ENCODE results near the gene PIGP.
"Not testable (repeated sequence)": the region's sequence is repeated elsewhere in the genome, so short reads cannot be mapped to it uniquely, and the experiment has no call there.

The PIGP gene

DNA sequence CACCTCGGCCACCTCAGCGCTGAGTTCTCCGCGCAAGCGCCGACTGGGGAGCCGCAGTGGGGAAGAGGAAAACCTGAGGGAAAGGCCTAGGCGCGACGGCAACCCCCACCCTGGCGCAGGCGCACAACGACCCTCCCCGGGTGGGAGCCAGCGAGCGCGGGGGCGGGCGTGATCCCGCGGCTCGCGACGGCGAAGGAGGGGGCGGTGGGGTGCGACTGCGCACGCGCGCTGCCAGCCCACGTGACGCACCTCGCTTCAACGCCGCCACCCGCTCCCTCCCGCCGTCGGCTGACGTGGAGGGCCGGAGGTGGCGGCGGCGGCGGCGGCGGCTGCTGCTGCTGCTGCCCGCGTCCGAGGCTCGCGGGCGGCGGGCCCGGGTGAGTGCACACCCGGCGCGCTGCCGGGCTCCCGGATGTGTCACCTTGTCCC lies at the start of gene PIGP, which contains the start of gene TTC3:
Gene PIGP, minus strand, starts transcription at position 84 of the 429 bp plus-strand sequence. CDS start 556 bp downstream, outside the sequence.
Gene TTC3, plus strand, starts transcription at position 267 of the 429 bp plus-strand sequence. CDS start 14,004 bp downstream, outside the sequence.
- Mint-ChIP-seq H3K27me3 (no peaks in the 10 kb centered on the region), H3K4me3 (peak within 1 kb of the TSS; percentile 97), H3K4me1 (peaks cover 50% of the 10 kb centered on the region), H3K36me3 (peaks cover 24% of the 10 kb centered on the region), H3K9me3 (no peaks in the 10 kb centered on the region), H3K27ac (peak within 1 kb of the TSS; percentile 96)
- ATAC-seq: peak; percentile 90

DNA sequence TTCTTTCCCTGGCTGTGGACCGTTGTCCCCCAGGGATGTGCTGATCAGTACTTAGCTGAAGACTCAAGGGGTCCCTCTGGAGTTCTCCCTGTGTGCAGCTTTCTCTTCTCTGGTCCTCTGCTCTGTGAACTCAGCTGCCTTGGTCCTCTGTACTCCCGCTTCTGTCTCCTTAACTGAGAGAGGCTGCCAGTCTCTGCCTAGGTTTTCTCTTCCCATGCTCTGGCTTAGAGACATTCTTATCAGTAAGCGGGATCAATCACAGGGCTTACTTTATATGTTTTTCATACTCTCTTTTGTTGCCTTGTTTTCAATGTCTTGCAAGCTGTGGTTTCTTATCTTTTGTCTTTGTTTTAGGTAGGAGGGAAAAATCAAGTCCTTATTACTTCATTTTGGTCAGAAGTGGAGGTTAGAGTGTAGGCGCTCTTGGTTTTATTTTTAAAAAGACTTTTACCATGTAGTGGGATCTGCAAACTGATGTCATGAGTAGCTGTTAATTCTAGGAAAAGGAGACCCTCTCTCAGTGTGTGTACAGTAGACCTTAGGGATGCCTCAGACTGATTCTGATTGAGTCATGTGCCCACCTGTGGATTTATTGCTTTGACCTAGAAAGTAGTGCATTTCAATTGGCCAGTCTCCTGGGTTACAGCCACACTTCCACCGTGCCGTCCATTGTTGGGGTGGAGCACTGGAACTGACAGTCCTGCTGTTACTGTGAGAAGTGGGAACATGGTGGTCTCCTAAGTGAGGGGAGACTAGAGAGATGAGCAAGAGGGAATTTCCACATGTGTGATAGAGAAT lies 46.7 kb upstream of the PIGP start:
- H3K4me3 Mint-ChIP-seq: no peak overlapping the region
- H3K27me3 Mint-ChIP-seq: no peaks in the 10 kb centered on the region
- H3K4me1 Mint-ChIP-seq: peaks cover 14% of the 10 kb centered on the region
- no peak for ATAC-seq
- peaks cover 46% of the 10 kb centered on the region for H3K36me3 Mint-ChIP-seq
- H3K9me3 Mint-ChIP-seq: no peaks in the 10 kb centered on the region
- no peak overlapping the region for H3K27ac Mint-ChIP-seq

DNA sequence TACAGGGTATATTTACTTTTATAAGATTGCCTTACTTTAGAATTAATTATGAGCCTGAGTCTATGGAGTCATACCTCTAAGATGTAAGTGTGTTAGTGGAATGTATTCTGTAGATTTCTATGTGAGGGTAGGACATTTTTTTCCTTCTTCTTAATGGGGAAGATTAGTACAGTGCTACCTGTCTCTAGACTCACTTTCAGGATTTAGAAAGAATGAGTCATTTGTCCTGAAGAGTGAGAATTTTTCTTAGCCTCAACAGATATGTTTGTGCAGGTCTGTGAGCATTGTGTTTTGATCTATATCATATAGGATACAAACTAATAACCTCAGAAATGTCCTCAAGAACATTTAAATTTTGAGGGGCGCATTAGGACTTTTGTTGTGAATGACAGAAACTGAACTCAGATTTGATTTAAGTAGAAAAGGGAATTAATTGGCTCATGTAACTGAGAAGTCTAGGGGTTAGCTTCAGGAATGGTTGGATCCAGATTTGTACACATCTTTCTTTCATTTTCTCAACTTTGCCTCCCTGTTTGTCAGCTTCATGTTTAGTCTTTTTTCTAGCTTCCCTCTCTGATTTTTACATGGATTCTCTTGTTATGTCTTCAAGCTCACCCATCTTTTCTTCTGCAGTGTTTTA lies 45.4 kb upstream of the PIGP start:
- no peak for ATAC-seq
- H3K27me3 Mint-ChIP-seq: no peaks in the 10 kb centered on the region
- H3K27ac Mint-ChIP-seq: no peak overlapping the region
- H3K4me3 Mint-ChIP-seq: no peak overlapping the region
- peaks cover 14% of the 10 kb centered on the region for H3K4me1 Mint-ChIP-seq
- H3K36me3 Mint-ChIP-seq: peaks cover 42% of the 10 kb centered on the region
- no peaks in the 10 kb centered on the region for H3K9me3 Mint-ChIP-seq

- H3K4me1 Mint-ChIP-seq: peaks cover 14% of the 10 kb centered on the region
- H3K27me3 Mint-ChIP-seq: no peaks in the 10 kb centered on the region
- no peaks in the 10 kb centered on the region for H3K9me3 Mint-ChIP-seq
- no peak overlapping the region for H3K27ac Mint-ChIP-seq
- H3K36me3 Mint-ChIP-seq: peaks cover 33% of the 10 kb centered on the region
- H3K4me3 Mint-ChIP-seq: no peak overlapping the region
- ATAC-seq: no peak
Observed at GRCh38 chr21:37117204-37117603, 44.3 kb upstream of the PIGP start.

DNA sequence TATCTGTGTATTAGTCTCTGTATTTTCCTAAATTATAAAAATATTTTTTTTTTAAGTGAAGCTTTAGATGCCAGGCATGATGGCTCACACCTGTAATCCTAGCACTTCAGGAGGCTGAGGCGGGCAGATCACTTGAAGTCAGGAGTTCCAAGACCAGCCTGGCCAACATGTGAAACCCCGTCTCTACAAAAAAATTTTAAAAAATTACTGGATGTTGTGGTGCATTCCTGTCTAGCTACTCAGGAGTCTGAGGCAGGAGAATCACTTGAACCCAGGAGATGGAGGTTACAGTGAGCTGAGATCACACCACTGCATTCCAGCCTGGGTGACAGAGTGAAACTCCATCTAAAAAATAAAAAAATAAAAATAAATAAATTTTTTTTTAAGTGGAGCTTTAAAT lies 43.6 kb upstream of the PIGP start:
- H3K9me3 Mint-ChIP-seq, H3K27me3 Mint-ChIP-seq, H3K4me3 Mint-ChIP-seq, ATAC-seq, H3K27ac Mint-ChIP-seq: not testable (repeated sequence)
- Mint-ChIP-seq H3K36me3 (peaks cover 32% of the 10 kb centered on the region), H3K4me1 (peaks cover 14% of the 10 kb centered on the region)

- H3K27me3 Mint-ChIP-seq, ATAC-seq, H3K4me1 Mint-ChIP-seq, H3K4me3 Mint-ChIP-seq, H3K27ac Mint-ChIP-seq, H3K9me3 Mint-ChIP-seq: not testable (repeated sequence)
- H3K36me3 Mint-ChIP-seq: peaks cover 31% of the 10 kb centered on the region
Observed at GRCh38 chr21:37114301-37114700, 41.4 kb upstream of the PIGP start.

DNA sequence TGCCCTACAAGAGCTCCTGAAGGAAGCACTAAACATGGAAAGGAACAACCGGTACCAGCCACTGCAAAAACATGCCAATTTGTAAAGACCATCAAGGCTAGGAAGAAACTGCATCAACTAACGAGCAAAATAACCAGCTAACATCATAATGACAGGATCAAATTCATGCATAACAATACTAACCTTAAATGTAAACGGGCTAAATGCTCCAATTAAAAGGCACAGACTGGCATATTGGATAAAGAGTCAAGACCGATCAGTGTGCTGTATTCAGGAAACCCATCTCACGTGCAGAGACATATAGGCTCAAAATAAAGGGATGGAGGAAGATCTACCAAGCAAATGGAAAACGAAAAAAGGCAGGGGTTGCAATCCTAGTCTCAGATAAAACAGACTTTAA lies 38.2 kb upstream of the PIGP start:
- peaks cover 38% of the 10 kb centered on the region for H3K36me3 Mint-ChIP-seq
- H3K4me1 Mint-ChIP-seq, ATAC-seq, H3K4me3 Mint-ChIP-seq, H3K9me3 Mint-ChIP-seq, H3K27ac Mint-ChIP-seq, H3K27me3 Mint-ChIP-seq: not testable (repeated sequence)

DNA sequence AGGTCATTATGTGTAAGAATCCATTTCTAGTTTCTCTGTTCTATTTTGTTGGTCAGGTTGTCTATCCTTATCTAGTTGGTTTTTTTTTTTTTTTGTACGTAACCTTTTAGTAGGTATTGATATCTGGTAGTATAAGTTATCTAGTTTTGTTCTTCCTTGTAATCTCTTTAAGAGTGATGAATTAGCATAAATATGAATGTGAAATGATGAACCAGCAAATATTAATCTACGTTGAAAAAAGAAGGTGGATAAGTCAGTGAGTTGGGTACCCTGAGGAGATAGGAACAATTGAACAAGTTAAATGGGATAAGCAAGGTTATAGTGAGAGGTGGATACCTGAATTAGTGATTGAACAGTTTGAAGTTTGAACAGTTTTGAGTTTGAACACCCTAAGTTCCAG lies 34.1 kb upstream of the PIGP start:
- no peaks in the 10 kb centered on the region for H3K4me1 Mint-ChIP-seq
- H3K4me3 Mint-ChIP-seq: no peak overlapping the region
- peaks cover 38% of the 10 kb centered on the region for H3K36me3 Mint-ChIP-seq
- H3K27me3 Mint-ChIP-seq: no peaks in the 10 kb centered on the region
- no peak for ATAC-seq
- no peak overlapping the region for H3K27ac Mint-ChIP-seq
- H3K9me3 Mint-ChIP-seq: peaks cover 4% of the 10 kb centered on the region

GRCh38 chr21:37102746-37103145 lies 29.9 kb upstream of the PIGP start:
- H3K4me1 Mint-ChIP-seq, ATAC-seq, H3K9me3 Mint-ChIP-seq, H3K27ac Mint-ChIP-seq, H3K4me3 Mint-ChIP-seq, H3K27me3 Mint-ChIP-seq: not testable (repeated sequence)
- peaks cover 43% of the 10 kb centered on the region for H3K36me3 Mint-ChIP-seq

GRCh38 chr21:37101384-37101783 lies 28.5 kb upstream of the PIGP start:
- Mint-ChIP-seq H3K9me3 (no peaks in the 10 kb centered on the region), H3K27me3 (no peaks in the 10 kb centered on the region)
- no peak for ATAC-seq

DNA sequence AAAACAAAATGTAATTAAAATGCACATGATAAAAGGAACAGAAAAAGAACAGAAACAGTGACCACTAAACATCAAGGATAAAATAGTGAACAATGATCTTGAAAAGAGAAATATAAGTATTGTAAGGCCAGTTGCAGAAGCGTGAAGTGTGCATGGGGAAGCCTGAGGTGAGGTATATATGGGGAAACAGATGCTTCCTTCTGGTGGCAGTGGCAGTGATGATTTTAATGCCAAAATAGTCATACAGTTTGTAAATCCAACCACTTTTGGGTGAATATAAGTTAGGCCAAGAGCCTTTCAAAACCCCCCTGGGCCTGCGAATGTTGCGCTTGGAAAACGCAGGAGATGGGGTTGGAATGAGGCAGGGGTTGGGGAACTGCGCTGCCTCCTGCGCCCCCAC lies 27.4 kb upstream of the PIGP start:
- ATAC-seq: no peak
- Mint-ChIP-seq H3K4me3 (no peak overlapping the region), H3K27me3 (no peaks in the 10 kb centered on the region), H3K36me3 (peaks cover 43% of the 10 kb centered on the region), H3K4me1 (no peaks in the 10 kb centered on the region), H3K9me3 (no peaks in the 10 kb centered on the region), H3K27ac (no peak overlapping the region)

More at GRCh38 chr21:37101384-37101783, 28.5 kb upstream of the PIGP start:
- Mint-ChIP-seq H3K27ac (no peak overlapping the region), H3K36me3 (peaks cover 37% of the 10 kb centered on the region), H3K4me3 (no peak overlapping the region), H3K4me1 (no peaks in the 10 kb centered on the region)

GRCh38 chr21:37098751-37099150 lies 25.9 kb upstream of the PIGP start:
- H3K27ac Mint-ChIP-seq: no peak overlapping the region
- H3K4me1 Mint-ChIP-seq: no peaks in the 10 kb centered on the region
- H3K9me3 Mint-ChIP-seq: no peaks in the 10 kb centered on the region
- peaks cover 45% of the 10 kb centered on the region for H3K36me3 Mint-ChIP-seq
- H3K4me3 Mint-ChIP-seq: no peak overlapping the region
- no peak for ATAC-seq
- H3K27me3 Mint-ChIP-seq: no peaks in the 10 kb centered on the region

DNA sequence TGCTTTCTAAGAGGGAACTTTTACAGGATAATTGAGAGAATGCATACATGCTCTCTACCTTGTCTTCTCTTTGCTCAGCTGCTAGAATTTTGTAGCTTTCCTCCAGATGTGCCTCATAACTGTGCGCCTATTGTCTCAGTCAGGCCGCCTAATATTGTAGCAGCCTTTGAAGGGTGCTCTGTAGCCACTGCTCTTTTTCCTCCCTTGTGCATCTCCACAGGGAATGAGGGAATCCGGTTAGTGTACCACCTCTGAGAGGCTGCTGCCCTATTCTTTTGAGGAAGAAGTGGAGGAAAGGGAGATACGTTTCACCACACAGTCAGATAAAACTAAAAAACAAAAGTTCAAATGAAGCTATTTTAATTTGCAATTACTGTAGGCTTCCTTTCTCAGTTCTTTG lies 22.9 kb upstream of the PIGP start:
- Mint-ChIP-seq H3K4me3 (no peak overlapping the region), H3K4me1 (no peaks in the 10 kb centered on the region), H3K36me3 (peaks cover 43% of the 10 kb centered on the region), H3K27ac (no peak overlapping the region), H3K27me3 (no peaks in the 10 kb centered on the region), H3K9me3 (no peaks in the 10 kb centered on the region)
- ATAC-seq: no peak

- H3K27me3 Mint-ChIP-seq: no peaks in the 10 kb centered on the region
- peaks cover 30% of the 10 kb centered on the region for H3K36me3 Mint-ChIP-seq
- H3K4me1 Mint-ChIP-seq: no peaks in the 10 kb centered on the region
- no peak for ATAC-seq
- H3K4me3 Mint-ChIP-seq: no peak overlapping the region
- H3K9me3 Mint-ChIP-seq: no peaks in the 10 kb centered on the region
- H3K27ac Mint-ChIP-seq: no peak overlapping the region
Observed at GRCh38 chr21:37093977-37094376, 21.1 kb upstream of the PIGP start.

DNA sequence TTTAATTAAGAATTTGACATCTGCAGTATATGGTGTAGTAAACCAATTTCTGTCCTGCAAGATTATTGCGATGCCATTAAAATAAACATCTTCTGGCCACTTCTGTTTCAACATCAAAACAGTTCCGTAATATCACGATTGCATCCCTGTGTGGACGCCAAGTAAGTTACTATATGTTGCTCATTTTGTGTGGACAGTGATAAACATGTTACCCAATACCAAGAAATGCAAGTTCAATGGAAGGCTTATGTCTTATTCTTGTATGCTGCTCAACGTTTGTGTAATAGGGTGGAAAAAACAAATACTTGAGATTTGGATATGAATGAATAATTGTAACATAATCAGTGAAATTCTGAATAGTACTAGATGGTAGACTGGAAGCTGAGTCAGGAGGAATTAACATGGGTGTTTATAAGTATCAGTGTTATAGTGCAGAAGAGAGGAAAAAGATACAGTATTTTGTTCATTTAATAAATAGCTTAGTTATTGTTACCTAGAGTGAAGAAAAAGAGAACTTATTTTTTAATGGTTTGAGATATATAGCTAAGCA lies 15.4 kb upstream of the PIGP start:
- H3K36me3 Mint-ChIP-seq: peaks cover 13% of the 10 kb centered on the region
- H3K4me3 Mint-ChIP-seq: no peak overlapping the region
- peaks cover 11% of the 10 kb centered on the region for H3K4me1 Mint-ChIP-seq
- H3K27me3 Mint-ChIP-seq: no peaks in the 10 kb centered on the region
- ATAC-seq: no peak
- no peak overlapping the region for H3K27ac Mint-ChIP-seq
- H3K9me3 Mint-ChIP-seq: no peaks in the 10 kb centered on the region

- no peak overlapping the region for H3K27ac Mint-ChIP-seq
- H3K27me3 Mint-ChIP-seq: no peaks in the 10 kb centered on the region
- peaks cover 13% of the 10 kb centered on the region for H3K36me3 Mint-ChIP-seq
- H3K4me1 Mint-ChIP-seq: peaks cover 18% of the 10 kb centered on the region
- ATAC-seq: no peak
- H3K9me3 Mint-ChIP-seq: no peaks in the 10 kb centered on the region
- no peak overlapping the region for H3K4me3 Mint-ChIP-seq
Observed at GRCh38 chr21:37087188-37087587, 14.3 kb upstream of the PIGP start.

All from stimulated activated memory B cell treated with anti-CD40 and anti-IgM and Interleukin-4, amounts not matched to agents 10 μg/mL and 1 μg/mL and 100 μg/mL, for 72 hours (primary cell).